ENCODE data around the gene KLHL35.

GRCh38 chr11:75403037-75403436, 30.0 kb downstream of the KLHL35 start:
- no peak for TF ChIP-seq CTCF (IDR thresholded peaks at IDR 0.05)
- TF ChIP-seq POLR2A (IDR thresholded peaks at IDR 0.05): no peak
